Posterior cingulate gyrus (tissue), 11 donors: ENCODE results near the gene PCSK4.
"Not testable (repeated sequence)": the region's sequence is repeated elsewhere in the genome, so short reads cannot be mapped to it uniquely, and the experiment has no call there.

Experiments used
- DNase-seq, 10 donors: peaks; one replicate each; pipeline versions ENCODE4 v3.0.0 to v3.0.0-alpha.2; 2020 to 2021; ENCODE audit warnings: mixed read lengths in 3 of 10
- intact Hi-C: fragments of 100-400 bp; cut with DNase I; formaldehyde crosslinking; loops from one replicate; pipeline ENCODE4 v1.15.1; 2023

PCSK4 gene

DNA sequence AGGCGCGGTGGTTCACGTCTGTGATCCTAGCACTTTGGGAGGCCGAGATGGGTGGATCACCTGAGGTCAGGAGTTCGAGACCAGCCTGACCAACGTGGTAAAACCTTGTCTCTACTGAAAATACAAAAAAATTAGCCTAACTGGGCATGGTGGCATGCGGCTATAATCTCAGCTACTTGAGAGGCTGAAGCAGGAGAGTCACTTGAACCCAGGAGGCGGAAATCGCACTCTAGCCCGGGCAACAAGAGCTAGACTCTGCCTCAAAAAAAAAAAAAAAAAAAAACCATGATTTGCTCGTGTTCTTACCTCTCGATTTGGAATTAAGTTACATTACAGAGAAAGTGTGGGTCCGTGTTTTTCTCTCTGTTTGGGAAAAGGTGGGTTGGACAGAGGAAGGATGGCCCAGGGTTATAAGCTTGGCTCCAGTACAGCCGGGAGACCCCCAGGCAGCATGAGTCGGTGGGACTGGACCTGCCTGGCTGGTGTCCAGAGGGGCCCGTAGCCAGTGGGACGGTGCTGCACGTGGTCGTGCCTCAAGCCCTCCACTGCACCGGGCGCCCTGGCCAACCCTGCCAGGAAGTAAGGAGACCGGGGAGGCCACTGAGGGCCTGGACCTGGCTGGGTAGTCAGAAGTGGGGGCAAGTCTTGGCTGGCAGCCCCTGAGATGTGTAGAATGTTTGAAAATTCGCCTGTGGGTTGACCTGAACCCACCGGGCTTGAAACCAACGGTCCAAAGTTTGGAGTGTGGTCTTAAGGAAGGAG, 48.3 kb downstream of the PCSK4 start:
- DNase-seq = no peak
- intact Hi-C loops = no loop called here

DNA sequence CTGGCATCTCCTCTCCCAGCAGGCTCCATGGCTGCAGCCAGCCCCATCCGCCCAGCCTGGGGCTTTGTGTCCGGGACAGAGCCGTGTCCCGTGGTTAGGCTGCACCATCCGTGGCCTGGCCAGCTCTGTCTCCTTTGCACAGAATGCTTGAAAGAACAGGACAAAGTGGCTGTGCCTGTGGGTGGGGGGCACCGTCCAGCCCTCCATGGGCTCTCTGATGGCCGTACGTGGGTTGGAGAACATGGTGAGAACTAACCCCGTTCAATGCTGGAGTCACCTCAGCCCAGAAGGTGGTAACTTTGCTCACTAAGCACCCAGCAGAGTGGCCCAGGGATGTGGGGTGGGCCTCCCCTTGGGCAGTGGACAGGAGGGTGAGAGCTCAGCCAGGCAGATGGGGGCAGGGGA, 49.1 kb downstream of the PCSK4 start:
- intact Hi-C loops = no loop called here

DNA sequence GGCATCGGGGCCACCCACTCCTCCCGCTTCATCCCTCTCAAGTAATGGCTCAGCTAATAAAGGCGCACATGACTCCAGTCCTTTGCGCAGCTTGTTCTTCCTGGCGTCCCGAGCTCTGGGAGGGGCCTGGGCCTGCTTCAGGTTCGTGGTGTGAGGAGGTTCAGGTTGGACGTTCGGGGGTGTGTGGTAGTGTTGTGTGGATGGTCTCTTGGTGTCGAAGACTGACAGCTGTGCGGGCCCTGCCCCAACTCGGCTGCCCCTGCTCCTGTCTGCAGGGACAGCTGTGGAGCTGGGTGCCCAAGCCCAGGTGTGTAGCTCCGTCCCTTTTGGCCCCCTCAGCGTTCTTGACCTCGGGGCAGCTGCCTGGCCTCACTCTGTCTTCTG, 49.7 kb downstream of the PCSK4 start:
- intact Hi-C loops = no loop called here
- DNase-seq = no peak

More for the DNA sequence above, 49.1 kb downstream of the PCSK4 start:
- no peak for DNase-seq

DNA sequence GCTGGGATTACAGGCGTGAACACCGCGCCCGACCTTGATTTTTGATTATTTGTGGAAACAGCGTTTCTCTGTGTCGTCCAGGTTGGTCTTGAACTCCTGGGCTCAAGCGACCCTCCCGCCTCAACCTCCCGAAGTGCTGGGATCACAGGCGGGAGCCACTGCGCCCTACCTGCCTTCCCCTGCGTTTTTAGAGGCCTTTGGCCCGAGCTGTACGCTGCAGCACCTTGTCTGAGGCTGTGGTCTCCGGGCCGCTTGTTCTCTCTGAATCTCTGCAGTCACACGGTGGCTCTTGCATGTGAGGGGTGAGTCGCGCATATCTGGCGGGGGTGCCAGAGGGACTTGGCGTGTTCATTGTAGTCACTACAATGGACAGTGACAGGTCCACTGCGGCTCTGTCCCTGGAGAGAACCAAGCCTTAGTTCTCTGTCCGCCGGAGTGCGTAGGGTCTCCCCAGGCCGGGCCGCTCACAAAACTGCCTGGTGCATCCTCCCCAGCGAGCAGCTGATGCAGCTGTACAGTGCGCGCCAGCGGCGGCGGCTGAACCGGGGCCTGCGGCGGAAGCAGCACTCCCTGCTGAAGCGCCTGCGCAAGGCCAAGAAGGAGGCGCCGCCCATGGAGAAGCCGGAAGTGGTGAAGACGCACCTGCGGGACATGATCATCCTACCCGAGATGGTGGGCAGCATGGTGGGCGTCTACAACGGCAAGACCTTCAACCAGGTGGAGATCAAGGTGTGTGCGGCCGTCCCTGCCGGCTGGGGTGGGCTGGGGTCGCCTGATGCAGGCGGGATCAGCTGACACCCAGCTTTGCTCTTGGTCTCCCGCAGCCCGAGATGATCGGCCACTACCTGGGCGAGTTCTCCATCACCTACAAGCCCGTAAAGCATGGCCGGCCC, 50.4 kb downstream of the PCSK4 start:
- not testable (repeated sequence) for DNase-seq
- intact Hi-C loops = loop anchor here (10.0 kb wide), 1 partner anchor 165 kb away; the partner anchor contains the start of gene FAM174C

DNA sequence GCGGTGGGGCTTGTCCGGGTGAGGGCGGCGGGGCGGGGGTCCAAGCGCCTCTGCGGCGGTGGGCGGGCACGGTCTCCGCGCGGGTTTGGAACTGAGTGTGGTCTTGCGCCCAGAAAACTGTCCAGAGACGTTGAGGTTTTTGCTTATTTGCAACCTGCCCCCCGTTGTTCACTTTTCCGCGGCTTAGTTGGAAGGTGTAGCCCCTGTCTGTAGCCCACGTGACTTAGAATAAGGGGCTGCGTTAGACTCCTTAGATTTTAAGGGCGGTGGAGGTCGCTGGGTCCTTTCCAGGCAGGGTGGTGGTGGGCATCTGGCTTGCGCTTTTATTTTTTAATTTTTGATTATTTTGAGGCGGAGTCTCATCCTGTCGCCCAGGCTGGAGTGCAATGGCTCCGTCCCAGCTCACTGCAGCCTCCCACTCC, 51.2 kb downstream of the PCSK4 start:
- no peak for DNase-seq
- intact Hi-C loops = loop anchor here (10.0 kb wide), 1 partner anchor 164 kb away; the partner anchor contains the start of gene FAM174C

DNA sequence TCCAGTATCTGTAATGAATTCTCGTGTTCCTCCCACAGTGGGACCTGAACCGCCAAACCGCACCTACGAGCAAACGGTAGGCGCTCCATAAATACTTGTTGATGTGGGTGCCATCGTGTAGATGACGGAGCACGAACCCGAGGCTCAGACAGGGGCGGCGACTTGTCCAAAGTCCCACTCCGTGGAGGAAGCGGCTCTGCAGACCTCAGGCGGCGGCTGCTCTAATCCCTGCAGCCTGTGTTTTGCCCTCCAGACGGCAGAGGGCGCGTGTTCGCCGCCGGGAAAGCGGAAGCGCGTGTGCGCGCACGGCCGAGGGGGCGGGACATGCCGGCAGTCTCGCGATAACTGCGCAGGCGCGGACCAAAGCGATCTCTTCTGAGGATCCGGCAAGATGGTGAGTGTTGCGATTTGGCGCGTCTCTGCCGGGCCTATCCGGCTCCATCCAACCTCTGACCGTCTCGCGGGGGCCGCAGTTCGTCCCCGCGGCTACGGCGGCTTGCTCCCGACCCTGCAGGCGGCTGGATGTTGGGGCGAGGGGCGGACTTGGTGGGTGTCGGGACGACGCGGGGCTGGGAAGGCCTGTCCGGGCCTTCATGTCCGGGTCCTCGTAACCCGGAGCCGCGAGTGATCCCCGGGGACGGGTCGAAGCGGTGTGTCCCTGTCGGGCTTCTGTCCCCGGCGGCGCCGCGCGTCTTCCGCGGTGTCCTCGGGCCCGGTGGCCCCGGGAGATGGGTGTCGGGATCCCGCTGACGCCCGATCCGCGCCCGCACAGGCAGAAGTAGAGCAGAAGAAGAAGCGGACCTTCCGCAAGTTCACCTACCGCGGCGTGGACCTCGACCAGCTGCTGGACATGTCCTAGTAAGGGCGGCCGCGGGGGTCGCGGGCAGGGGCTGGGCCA, 51.9 kb downstream of the PCSK4 start, which contains the start of gene RPS15:
Gene RPS15, plus strand, starts transcription at position 362 of the 898 bp plus-strand sequence. Its CDS starts 30 bp downstream, at position 392.
- DNase-seq = peak; percentile 91 to 99 (median 94)
- intact Hi-C loops = loop anchor here (10.0 kb wide), 1 partner anchor 163 kb away; the partner anchor contains the start of gene FAM174C

DNA sequence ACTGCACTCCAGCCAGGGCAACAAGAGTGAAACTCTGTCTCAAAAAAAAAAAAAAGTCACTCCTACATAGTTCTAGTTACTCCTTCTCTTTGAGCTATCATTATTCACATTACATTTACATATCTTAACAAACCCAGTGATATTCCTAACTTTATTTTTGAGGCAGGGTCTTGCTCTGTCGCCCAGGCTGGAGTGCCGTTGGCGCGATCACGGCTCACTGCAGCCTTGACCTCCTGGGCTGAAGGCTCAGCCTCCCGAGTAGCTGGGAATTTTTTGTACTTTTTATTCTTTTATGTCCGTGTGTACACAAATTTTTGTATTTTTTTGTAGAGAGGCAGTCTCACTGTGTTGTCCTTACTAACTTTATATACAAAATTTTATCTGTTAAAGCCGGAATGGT, 52.5 kb downstream of the PCSK4 start:
- intact Hi-C loops = loop anchor here (2.0 to 10.0 kb wide), 2 partner anchors 29 to 163 kb away; partner anchors contain the start of gene FAM174C
- DNase-seq = no peak

DNA sequence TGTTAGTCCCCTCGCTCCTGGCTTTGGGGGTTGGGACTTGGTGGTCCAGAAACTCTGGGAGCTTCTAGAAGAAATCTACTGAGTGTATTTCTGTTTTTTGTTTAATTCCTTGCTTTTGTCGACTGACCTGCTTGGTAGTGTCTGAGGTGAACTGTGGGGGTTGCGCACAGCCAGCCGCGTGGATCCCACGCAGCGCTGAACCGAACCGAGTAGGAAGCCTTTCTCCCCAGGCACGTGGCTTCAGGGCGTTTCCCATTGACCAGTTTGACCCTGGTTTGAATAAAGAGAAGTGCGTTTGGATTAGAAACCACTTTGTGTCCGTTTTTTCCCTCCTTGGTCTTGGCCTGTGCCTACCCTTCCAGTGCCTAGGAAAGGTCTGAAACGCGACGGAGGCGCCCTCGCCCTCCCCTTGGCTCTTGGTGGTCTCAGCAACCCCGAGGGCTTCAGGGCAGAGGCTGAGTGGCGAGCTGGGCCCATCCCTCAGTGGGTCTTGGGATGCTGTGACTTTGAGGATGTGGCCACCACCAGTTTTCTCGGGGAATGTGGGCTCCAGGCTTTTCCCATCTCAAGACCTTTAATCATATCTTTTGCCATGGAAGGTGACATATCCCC, 54.7 kb downstream of the PCSK4 start:
- no peak for DNase-seq
- intact Hi-C loops = loop anchor here (10.0 kb wide), 1 partner anchor 161 kb away; the partner anchor contains the start of gene FAM174C

DNA sequence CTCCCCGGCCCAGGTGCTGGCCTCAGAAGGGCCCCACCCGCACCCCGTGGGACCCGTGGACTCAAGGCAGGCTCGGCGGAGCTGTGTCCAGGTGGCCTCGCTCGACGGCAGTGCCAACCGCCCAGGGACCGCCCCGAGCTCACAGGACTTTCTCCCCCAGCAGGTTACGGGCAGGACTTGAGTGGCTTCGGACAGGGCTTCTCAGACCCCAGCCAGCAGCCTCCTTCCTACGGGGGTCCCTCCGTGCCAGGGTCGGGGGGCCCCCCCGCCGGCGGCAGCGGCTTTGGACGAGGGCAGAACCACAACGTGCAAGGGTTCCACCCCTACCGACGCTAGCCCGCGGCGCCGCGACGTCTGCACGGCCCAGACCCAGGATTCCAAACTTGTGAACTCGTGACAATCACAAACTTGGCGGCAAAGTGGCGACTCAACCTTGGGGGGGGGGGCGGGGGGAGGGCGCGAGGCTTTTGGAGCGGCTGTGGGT, 55.5 kb downstream of the PCSK4 start:
- no peak for DNase-seq
- intact Hi-C loops = loop anchor here (10.0 kb wide), 1 partner anchor 160 kb away; the partner anchor contains the start of gene FAM174C

DNA sequence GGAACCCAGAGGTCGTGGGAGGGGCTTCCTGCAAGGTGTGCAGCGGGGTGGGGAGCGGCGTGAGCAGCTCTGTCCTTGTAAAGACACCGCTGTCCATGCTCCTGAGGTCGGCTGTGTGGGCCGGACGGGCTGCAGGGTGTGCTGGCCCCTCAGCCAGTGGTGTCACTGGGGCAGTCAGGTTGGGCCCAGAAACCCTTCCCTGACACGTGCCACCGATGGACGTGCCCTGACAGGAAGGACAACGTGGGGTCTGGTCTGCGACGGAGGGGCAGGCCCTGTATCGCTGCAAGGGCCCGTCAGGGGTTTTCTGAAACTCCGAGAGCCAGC, 56.1 kb downstream of the PCSK4 start:
- no peak for DNase-seq
- intact Hi-C loops = loop anchor here (10.0 kb wide), 1 partner anchor 159 kb away; the partner anchor contains the start of gene FAM174C

DNA sequence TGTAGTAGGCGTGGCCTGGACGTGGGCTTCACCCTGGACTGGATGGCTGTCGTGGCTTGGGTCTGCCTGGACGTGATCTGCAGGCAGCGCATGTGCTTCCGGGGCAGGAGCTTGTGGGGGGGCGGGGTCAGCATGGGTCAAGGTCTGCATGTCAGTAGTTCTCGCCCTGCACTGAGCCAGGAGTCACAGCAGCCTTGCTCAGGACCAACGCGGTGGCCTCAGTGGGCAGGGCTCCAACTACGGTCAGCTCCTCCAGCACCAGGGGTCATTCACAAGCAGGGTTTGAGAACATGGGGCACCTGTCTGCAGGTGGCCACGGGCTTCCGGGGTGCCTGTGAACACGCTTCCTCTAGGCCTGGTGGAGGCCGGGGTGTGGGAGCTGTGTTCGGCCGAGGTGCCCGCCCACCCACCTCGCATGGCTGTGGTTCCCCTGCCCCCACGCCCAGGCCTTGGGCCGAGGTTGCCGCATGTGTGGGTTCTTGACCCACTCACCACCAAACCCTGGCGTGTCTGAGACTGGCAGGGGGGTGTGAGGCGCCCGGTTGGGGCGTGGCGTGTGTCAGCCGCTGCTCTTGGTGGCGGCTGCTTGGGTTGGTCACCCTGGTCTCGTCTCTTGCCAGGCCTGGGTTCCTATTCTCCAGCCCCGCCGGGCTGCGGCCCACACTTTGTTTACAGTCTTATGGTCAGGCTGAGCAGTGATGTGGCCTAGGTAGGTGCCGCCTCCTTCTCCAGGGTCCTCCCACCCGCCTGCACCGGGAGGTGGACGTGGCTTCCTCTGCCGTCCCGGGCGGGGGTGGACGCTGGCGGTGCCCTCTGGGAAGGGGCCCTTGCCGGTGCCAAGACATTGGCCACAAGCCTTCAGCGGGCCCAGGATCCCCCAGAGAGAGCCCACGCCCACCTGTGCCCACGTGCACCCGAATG, 56.8 kb downstream of the PCSK4 start:
- intact Hi-C loops = loop anchor here (10.0 kb wide), 1 partner anchor 159 kb away; the partner anchor contains the start of gene FAM174C
- peak in 1 of 10 donors; percentile 85 for DNase-seq

DNA sequence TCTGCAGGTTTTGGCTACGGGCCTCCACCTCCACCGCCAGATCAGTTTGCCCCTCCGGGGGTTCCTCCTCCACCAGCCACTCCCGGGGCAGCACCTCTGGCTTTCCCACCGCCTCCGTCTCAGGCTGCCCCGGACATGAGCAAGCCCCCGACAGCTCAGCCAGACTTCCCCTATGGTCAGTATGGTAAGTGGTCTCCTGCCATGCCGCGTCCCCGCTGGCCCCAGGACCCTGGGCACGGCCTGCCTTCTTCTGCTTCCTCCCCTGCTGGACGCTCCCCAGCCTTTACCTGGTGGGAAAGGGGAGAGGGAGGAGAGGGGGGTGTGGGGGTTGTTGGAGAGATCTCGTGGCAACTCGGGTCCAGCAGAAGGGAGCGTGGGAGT, 57.7 kb downstream of the PCSK4 start:
- DNase-seq = no peak
- intact Hi-C loops = loop anchor here (10.0 kb wide), 1 partner anchor 158 kb away; the partner anchor contains the start of gene FAM174C

DNA sequence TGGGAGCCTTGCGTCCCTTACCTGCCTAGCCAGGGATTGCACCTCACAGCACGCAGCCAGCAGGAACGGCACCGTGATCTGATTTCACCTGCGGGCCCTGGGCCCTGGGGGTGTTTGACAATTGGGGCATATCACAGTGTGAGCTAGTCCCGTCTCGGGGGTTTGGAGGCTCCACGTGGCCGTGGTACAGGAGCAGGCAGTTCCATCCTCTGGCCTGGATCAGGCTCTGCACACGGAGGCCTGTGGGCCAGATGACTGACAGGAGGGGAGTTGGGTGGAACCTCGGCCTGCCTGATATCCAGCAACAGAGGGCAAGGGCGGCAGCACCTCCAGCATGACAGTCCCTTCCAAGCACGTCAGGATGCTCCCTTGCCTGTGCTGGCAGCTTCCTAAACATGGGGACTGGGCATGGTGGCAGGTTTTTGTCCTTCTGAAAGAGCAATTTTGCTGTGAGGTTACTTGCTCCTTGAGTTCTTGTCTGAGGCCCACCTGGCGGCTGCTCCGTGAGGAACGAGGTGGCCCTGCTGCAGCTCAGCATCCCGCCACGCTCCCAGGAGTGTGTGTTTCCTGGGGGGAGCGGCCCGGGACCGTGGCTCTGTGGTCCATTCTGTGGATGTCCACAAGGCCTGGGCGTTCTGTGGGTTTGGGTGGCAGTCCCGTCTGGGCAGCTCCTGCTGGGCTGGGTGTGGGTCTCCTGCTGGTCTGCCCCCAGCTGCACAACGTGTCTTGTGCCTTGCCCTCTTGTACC, 58.2 kb downstream of the PCSK4 start:
- intact Hi-C loops = loop anchor here (10.0 kb wide), 1 partner anchor 157 kb away; the partner anchor contains the start of gene FAM174C
- no peak for DNase-seq
